ENCODE measurements around the gene CCL25.
"Not testable (repeated sequence)": the region's sequence is repeated elsewhere in the genome, so short reads cannot be mapped to it uniquely, and the experiment has no call there.

The CCL25 gene, protein sequence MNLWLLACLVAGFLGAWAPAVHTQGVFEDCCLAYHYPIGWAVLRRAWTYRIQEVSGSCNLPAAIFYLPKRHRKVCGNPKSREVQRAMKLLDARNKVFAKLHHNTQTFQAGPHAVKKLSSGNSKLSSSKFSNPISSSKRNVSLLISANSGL

DNA sequence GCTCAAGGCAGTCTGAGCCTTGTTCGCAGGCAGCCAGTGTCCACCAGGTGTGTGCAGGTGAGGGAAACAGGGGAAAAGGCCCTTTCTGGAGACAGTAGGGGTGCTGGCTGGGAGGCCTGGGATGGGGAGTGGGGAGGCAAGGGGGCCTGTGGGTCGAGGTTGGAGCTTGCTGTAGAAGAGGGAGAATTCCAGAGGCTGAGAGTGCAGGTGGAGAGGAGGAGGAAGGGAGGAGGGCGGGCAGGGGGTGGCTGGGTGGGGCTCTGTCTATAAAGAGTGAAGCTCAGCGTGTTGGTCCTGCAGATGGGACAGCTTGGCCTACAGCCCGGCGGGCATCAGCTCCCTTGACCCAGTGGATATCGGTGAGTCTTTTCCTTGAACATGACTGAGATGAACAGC is at the start of gene CCL25:
Gene CCL25, plus strand, starts transcription at position 297 of the 396 bp plus-strand sequence. CDS start 290 bp downstream, outside the sequence.
- DNase-seq (ENCODE audit: low read depth in 3 of 3): no peak

DNA sequence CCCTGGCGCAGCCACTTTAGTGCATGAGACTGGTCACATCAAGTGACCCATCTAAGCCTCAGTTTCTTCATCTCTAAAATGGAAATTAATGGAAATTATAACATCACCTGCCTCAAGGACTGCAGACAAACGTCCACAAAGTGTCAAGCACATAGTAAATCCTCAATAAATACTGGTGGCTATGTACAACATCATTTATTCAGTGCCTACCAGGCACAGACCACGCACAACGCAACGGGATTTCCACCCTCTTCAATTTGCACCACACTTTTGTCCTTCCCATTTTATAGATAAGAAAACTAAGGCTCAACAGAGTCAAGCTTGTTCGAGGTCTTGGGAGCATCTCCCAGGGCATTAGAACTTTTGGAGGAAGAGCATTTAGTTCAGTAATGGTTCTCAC is 48.6 kb upstream of the CCL25 start:
- DNase-seq (ENCODE audit: low read depth in 3 of 3): no peak

DNA sequence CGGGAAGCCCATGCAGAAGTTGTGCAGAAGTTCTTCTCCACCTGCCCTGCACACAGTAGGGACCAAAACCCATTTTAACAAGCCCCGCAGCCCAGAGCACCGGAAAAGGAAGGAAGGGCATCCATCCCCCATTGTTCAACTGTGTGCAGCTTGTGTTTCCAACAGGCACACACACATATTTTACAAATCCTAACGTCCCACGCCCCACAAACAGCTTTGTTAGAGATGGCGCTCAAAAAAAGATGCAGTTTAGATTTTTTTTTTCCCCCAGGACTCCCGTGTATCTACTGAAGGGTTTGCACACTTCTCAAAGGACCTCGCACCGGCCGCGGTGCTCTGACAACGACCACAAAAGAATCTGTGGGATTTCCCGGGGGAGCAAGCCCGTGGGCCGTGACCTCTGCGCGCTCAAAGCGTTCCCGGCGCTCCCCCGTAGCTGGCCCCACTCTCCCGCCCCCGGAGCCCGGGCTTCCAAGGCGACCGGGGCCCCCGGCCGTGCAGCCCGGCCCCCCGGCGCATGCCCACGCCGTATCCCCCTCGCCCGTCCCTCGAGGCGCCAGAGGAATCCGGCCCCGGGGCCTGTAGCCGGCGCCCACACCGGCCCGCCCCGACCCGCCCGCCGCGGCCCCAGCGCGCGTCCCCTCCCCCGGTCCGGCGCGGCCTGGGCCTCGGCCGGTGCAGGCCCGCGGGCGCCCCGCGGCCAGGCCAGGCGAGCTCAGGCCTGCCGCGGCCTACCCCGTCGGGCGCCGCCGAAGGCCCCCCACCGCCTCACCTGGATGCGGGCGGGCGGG is 47.6 kb upstream of the CCL25 start:
- peak in 1 of 3 experiments; percentile 25 for DNase-seq (ENCODE audit: low read depth in 3 of 3)

DNA sequence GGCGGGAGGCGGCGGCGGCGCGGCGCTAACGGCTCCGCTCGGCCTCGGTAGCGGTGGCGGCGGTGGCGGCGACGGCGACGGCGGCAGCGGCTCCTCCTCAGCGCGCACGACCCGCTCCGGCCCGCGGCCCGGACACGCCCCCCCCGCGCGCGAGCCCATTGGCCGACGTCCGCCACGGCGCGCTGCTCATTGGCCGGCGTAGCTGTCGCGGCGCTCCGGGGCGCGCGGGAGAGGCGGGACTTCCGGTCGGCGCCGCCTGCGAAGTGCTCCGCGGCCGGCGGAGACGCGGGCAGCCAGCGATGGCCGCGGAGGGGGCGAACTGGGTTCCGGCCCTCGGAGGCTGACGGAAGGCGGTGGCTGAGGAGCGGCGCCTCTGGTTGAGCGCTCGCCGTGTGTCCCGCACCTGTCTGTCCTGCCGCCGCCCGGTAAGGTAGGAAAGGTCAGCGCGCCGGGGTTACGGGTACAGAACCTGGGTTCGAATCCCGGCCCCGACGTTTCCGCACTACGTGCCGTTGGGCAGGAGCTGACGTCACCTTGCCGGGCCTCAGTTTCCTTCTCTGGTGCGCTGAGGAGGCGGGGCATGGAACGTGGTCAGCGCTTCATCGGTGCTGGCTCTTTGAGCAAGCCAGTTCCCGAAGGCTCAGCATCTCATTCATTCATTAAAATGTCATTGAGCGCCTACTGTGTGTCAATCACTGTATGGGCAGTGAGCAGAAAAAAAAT is 46.9 kb upstream of the CCL25 start, which contains the start of gene ELAVL1:
Gene ELAVL1, minus strand, starts transcription at position 108 of the 723 bp plus-strand sequence. CDS start 13,826 bp downstream, outside the sequence.
- DNase-seq (ENCODE audit: low read depth in 3 of 3): peak; percentile 80 to 89 (median 81)

DNA sequence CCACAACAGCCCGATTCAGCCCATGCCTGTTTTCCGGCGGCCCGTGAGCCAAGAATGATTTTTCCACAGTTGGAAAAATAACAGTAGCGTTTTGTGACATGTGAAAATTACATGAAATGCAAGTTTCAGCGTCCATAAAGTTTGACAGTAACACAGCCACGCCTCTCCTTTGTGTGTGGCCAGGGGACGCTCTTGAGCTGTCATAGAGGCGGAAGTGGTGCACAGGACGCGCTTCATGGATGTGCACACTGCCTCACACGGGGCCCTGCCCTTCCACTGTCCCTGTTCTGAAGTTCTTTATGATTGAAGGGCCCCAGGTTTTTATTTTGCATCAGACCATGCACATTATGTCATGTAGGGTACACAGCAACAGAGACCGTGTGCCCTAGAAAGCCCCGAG is 34.8 kb upstream of the CCL25 start:
- peak in 1 of 3 experiments; percentile 29 for DNase-seq (ENCODE audit: low read depth in 3 of 3)

DNA sequence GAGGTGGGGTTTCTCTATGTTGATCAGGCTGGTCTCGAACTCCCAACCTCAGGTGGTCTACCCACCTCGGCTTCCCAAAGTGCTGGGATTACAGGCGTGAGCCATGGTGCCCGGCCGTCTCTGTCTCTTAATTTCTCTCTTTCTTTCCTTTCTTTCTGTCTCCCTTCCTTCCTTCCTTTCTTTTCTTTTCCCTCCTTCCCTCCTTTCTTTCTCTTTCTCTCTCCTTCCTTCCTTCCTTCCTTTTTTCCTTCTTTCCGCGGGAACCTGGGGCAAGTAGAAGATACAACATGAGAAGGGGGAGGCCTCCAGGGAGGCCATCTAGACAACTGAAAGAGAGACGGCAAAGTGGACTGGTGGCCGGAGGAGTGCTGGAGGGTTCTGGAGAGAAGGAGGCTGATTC is 31.9 kb upstream of the CCL25 start:
- DNase-seq (ENCODE audit: low read depth in 3 of 3): no peak

DNA sequence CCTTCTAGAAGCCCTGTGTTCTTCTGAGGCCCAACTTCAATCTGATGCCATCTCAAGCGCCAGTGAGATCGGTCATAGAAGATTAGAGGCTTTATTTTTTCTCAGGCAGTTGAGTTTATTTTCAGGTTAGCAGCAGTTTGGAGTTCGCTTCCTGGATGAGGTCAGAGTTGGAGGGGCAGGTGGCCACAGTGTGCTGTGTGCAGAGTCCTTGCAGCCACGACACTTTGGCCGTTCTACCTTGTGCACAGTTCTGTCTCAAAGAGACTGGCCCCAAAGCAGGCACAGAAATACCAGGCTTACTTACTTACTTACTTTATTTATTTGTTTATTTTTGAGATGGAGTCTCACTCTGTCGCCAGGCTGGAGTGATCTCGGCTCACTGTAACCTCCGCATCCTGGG is 31.2 kb upstream of the CCL25 start:
- DNase-seq (ENCODE audit: low read depth in 3 of 3): no peak

DNA sequence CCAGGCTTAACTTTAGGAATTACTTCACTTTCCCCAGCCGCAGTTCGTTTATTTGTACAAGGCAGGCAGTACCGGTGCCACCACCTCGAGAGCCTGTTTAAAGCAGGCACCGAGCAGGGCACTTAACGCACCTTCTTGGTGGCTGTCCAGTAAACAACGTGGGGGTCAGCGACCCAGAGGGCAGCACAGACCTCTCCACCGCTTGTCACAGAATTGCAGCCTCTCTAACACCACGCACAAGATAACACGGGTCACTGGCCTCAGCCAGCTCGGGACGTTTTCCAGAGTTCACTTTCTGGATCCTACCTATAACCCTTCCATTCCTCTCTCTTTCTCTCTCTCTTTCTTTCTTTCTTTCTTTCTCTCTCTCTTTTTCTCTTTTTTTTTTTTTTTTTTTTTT is 30.3 kb upstream of the CCL25 start:
- no peak for DNase-seq (ENCODE audit: low read depth in 3 of 3)

DNA sequence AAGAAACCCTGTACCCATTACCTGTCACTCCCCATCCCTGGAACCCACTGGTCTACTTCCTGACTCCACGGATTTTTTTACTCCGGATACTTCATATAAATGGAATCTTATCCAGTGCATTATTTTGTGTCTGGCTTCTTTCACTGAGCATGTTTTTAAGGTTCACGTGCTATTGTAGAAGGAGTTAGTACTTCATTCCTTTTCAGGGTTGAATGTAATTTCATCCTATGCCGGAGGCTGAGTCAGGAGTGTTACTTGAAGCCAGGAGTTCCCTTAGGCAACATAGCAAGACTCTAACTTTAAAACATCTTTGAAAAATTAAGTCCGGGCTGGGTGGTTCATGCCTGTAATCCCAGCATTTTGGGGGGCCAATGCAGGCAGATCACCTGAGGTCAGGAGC is 29.2 kb upstream of the CCL25 start:
- no peak for DNase-seq (ENCODE audit: low read depth in 3 of 3)

DNA sequence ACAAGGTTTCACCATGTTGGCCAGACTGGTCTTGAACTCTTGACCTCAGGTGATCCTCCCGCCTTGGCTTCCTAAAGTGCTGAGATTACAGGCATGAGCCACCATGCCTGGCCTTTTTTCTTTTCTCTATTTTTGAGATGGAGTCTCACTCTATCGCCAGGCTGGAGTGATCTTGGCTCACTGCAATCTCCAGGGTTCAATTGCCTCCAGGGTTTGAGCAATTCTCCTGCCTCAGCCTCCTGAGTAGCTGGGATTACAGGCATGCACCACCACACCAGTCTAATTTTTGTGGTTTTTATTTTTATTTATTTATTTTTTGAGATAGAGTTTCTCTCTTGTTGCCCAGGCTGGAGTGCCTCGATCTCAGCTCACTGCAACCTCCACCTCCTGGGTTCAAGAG is 28.3 kb upstream of the CCL25 start:
- not testable (repeated sequence) for DNase-seq (ENCODE audit: low read depth in 3 of 3)

DNA sequence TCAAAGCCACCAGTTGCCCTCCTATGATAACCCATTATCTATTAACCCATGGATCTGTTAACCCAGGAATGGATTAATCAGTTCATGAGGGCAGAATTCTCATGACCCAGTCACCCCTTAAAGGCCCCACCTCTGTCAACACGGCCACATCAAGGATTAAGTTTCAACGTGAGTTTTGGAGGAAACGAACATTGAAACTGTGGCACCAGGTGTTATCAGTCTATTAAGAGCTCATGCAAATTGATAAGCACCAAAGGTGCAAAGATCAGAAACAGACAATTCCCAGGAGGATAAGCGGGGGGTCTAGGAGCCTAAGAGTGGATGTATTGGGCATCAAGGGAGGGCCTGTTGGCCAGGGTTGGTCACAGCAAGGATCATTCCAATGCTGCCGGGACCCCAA is 27.2 kb upstream of the CCL25 start:
- DNase-seq (ENCODE audit: low read depth in 3 of 3): no peak

DNA sequence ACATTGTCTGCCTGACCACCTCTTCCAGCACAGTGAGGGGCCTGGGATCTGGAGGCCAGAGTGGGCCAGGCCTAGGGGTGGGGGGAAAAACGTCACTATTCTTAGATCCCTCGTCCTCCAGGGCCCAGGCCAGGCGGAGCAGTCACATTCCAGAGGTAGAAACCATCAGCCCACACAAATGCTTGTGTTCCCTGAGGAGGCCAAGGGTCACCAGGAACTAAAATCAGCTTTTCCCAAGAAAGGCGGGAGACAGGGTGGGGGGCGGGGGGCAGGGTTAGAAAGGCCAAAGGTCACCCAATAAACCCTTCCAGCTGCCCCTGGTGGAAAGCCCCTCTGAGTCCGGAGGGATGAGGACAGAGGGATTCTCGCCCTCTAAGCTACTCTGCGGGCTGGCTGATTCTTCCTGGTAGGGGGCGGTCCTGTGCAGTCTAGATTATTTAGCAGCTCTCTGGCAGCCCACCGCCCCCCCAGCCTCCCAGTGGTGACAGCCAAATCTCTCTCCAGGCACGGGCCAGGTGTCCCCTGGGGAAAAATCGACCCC is 23.5 kb upstream of the CCL25 start:
- DNase-seq (ENCODE audit: low read depth in 3 of 3): no peak

DNA sequence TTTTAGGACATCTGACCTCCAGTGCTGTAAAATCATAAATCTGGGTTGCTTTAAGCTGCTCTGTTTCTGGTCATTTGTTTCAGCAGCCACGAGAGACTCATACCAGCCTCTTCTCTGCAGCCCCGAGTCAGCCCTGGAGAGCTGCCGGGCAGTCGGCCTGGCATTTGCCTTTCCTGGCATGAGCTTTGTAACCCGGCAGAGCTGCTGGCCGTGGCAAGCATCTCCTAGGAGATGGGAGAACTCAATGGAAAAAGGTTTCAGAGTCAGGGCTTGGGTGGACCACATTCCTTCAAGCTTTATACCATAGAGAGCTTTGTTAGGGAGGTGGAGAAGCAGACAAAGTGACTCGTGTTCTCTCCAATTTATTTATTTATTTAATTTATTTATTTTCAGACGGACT is 21.6 kb upstream of the CCL25 start:
- no peak for DNase-seq (ENCODE audit: low read depth in 3 of 3)

DNA sequence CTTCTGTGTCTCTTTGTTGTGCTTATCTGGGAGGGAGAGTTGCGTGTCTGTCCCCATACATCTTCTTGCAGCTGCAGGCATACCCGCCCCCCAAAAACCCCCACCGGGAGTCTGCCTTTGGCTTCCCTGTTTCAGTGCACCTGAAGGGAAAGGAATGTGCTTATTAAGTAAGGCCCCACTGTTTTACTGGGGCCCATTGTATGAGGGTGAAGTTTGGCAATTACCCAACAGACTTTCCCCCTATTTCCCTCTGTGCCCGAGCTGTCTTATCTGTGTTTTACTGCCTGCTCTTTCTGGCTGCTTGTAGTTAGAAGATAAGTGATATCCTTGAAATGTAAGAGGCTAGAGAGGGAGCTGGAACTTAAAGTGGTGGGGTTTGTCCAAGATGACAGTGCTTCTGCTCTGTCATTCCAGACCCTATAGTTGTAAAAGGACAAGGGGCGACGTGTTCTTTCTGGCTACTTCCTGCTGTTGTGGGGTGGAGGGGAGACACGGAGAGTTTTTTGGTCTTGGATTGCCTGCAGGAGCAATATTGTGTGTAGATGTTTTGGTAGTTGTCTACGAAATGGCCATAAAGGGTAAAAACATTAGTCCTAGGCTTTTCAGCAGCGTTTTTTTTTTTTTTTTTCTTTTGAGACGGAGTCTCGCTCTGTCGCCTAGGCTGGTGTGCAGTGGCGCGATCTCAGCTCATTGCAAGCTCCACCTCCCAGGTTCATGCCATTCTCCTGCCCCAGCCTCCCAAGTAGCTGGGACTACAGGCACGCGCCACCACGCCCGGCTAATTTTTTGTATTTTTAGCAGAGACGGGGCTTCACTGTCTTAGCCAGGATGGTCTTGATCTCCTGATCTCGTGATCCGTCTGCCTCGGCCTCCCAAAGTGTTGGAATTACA is 19.0 kb upstream of the CCL25 start:
- DNase-seq (ENCODE audit: low read depth in 3 of 3): not testable (repeated sequence)

DNA sequence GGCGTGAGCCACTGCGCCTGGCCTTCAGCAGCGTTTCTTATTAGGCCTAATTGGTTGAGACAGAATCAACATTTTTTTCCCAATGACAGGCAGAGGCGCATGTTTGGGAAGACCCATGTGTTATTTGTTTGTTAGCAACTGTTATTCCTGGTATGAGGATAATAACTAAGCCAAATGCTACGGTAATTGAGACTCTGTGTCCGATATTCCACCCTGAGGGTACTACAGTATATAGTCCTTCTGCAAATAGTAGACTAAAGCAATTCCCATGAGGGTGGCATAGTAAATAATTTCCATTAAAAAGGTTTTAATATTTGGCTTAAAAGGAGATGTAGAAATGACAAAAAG is 18.4 kb upstream of the CCL25 start:
- no peak for DNase-seq (ENCODE audit: low read depth in 3 of 3)

DNA sequence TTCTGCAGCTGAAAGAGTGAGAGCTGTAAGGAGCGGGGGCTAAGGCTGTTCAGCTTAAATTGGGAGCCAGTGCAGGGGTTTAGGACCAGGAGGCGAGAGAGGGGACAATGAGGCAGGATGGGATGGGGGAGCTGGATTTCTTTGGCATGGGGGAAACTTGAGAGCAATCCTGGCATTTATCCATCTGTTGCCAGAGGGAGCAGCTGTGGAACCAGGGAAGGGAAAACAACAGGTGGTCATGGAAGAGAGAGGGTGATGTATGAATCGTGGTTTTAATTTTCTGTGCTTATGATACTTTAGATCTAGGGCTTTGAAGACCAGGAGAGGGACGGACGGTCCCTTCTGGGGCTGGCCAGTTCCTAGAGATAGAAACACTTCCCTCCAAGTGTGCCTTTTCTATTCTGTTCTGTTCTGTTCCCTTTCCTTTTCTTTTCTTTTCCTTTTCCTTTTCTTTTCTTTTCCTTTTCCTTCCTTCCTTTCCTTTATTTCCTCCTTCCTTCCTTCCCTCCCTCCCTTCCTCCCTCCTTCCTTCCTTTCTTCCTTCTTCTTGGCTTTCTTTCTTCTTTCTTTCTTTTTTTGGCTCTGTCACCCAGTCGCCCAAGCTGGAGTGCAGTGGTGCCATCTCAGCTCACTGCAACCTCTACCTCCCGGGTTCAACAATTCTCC is 16.0 kb upstream of the CCL25 start:
- no peak for DNase-seq (ENCODE audit: low read depth in 3 of 3)

DNA sequence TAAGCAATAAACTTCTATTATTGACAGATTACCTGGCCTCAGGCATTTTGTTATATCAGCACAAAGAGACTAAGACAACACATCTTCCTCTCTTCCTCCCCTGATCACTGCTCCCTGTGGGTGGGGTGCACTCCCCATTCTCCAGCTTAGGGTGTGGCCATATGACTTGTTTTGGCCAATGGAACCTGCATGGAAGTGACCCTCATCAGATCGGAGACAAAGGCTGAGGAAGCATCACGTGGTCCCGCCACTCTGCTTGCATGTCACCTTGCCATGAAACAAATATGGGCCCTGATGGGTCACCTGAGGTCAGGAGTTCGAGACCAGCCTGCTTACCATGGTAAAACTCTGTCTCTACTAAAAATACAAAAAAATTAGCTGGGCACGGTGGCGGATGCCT is 13.7 kb upstream of the CCL25 start:
- no peak for DNase-seq (ENCODE audit: low read depth in 3 of 3)

DNA sequence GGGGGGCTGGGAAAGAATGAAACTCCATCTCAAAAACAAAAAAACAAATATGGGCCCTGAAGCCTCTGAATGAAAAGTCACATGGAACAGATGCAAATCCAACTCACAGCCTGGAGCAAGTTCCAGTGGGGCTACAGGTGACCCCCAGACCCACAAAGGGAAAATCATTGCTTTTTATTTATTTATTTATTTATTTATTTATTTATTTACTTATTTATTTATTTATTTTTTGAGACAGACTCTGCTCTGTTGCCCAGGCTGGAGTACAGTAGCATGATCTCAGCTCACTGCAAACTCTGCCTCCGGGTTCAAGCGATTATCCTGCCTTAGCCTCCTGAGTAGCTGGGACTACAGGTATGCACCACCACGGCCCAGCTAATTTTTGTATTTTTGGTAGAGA is 13.3 kb upstream of the CCL25 start:
- DNase-seq (ENCODE audit: low read depth in 3 of 3): no peak

DNA sequence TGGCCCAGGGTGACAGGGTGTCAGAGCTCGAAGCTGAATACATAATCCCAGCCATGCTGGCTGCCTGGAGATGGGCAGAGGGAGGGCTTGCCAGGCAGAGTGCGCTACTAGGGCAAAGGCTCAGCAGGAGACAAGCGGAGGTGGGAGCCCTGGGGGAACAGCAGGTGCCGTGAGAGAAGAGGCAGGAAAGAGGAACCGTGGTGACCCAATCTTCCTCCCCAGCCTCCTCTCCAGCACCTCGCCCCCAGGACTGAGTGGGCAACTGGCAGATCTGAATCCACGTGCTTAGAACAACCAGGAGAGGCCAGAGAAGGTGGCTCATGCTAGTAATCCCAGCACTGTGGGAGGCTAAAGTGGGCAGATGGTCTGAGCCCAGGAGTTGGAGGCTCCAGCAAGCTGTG is 11.0 kb upstream of the CCL25 start:
- no peak for DNase-seq (ENCODE audit: low read depth in 3 of 3)

DNA sequence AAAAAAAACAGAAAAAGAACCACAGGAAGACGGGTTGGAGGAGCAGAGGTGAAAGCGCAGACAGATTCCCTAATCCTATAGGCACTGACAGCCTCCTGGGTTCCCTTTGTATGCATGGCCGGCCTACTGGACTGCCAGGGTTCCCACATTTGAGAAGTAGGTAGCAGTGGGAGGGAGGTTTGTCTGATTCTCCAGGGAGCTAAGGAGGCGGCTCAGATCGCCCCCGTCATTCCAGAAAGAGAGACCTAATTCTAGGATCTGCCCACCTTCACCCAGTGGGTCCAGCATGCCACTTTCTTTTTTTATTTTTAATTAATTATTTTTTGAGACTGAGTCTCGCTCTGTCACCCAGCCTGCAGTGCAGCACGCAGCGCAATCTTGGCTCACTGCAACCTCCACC is 9.7 kb upstream of the CCL25 start:
- no peak for DNase-seq (ENCODE audit: low read depth in 3 of 3)

DNA sequence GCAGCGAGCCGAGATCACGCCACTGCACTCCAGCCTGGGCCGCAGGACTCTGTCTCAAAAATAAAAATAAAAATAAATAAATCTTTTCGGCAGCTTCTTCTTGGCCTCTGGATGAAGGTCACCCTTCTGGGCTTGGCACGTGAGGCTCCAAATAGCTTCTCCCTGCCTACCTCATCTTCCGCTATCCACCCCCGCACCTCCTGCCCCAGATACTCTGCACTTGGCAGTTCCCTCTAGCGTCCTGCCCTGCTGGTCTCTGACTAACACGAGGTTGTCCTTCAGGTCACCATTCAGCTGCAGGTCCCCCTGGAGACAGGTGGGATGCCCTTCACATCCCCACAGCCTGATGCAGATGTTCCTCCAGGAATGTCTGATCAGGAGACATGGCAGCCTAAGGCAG is 8.5 kb upstream of the CCL25 start:
- DNase-seq (ENCODE audit: low read depth in 3 of 3): no peak
